ENCODE data around the gene TBC1D10B. TPM values are rescaled to one million over a fixed set of nuclear protein-coding genes. Genes with fewer than 3 reads are reported as not detected.

TBC1D10B gene
- total and polyA plus RNA-seq, 2 of the 8 experiments (the other 6 are each of a cell fraction or from before 2014, with no cell fraction given) = 15.4 to 28.6 TPM

- TF ChIP-seq CHD7 (IDR thresholded peaks at IDR 0.05; ENCODE audit: insufficient replicate concordance, low read length) = no peak
- no peak for TF ChIP-seq SIX5 (IDR thresholded peaks at IDR 0.05; ENCODE audit: low read depth, low read length)
- no peak for TF ChIP-seq KDM1A (IDR thresholded peaks at IDR 0.05; ENCODE audit: borderline replicate concordance, low read length)
- no peak for TF ChIP-seq CBX8 (IDR thresholded peaks at IDR 0.05; ENCODE audit: borderline replicate concordance, low read depth, low read length)
- no peak for TF ChIP-seq RAD21 (IDR thresholded peaks at IDR 0.05 in 1 of 2, conservative IDR thresholded peaks at IDR 0.05 in 1 of 2; ENCODE audit: low read depth in 2 of 2, low read length in 2 of 2)
- no peak for TF ChIP-seq TCF12 (IDR thresholded peaks at IDR 0.05; ENCODE audit: low read depth, low read length)
- TF ChIP-seq RBBP5 (IDR thresholded peaks at IDR 0.05; ENCODE audit: borderline replicate concordance, low read depth, low read length) = no peak
- TF ChIP-seq CREB1 (IDR thresholded peaks at IDR 0.05) = no peak
Observed at GRCh38 chr16:30382111-30382881, 12.0 kb upstream of the TBC1D10B start, which contains the start of gene SEPTIN1 (continued).
